NCI-H2081 (cell line): Measurements from ENCODE around the gene IL37.

Source experiments
- DNase-seq, 2 experiments: peaks; one replicate each; lab custom pipeline; 2025; lab: John Stamatoyannopoulos, UW

Gene IL37

DNA sequence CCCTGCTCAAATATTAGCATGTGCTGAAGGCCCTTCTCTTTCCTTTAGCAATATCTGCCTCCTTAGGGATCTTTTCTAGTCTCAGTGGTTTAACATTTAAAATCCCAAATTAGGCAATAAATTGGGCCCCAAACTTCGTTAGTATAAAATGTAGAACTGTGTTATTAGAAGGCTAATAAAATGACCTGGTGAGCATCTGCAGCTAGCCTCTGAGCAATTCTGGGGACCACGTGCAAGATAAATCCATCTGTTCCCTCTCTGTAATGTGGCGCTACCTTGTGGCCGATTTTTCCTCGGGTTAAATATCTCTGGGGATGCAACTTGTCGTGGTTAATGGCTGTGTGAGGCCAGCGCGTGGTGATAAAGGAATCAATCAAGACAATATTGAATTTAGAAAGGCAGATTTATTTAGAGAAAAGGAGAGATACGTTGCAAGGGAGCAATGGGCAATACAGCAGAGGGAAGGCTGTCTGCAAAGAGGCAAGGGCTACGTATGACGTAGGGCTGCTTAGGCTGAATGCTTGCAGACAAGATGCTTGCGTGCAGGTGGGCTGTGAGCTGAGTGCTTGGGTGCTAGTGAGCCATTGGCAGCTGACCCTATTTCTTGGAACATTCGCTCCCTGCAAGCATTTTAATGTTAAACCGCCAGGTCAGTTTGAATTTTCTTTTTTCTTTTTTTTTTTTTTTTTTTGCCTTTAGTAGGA lies 48.3 kb downstream of the IL37 start:
- DNase-seq, result peak in 1 of 2 experiments; percentile 10

- DNase-seq, result no peak
Observed at GRCh38 chr2:112960230-112960825, 49.4 kb downstream of the IL37 start.

GRCh38 chr2:112962308-112963175 lies 51.6 kb downstream of the IL37 start:
- no peak for DNase-seq

DNA sequence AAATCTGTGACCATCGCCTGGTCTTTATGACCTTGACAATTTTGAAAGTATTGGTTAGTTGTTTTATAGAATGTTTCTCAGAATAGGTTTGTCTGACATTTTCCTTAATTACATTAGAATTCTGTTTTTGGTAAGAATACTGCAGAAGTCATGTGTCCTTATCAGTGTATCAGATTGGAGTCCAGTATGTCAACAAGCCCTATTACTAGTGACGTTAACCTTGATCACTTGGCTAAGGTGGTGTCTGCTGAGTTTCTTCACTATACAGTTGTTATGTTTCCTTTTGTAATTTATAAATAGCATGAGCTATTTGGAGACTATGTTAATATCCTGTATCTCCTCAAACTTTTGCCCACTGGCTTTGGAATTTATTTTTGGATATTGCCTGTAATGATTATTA lies 56.1 kb downstream of the IL37 start:
- DNase-seq, result no peak
